HS-27A (cell line): Measurements from ENCODE around the gene AQP1.

Experiments used
- DNase-seq: peaks from one replicate; pipeline ENCODE4 v3.0.0-alpha.2; 2012; ENCODE audit warnings: low read depth, missing footprints

AQP1 gene

DNA sequence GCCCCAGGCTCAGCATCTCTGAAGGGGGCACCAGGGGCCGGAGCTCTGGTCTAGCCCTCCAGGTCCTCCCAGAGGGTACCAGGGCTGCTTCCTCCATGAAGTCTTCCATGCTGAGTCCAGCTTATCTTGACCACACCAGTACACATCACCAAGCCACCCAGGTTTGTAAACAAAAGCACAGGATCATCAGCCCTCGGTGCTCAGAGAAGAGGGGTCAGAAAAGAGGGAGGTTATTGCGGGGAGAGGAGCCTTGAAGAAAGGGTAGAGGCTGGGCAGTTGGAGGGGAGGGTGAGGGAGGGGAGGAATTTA is 23.9 kb downstream of the AQP1 start:
- DNase-seq = no peak

DNA sequence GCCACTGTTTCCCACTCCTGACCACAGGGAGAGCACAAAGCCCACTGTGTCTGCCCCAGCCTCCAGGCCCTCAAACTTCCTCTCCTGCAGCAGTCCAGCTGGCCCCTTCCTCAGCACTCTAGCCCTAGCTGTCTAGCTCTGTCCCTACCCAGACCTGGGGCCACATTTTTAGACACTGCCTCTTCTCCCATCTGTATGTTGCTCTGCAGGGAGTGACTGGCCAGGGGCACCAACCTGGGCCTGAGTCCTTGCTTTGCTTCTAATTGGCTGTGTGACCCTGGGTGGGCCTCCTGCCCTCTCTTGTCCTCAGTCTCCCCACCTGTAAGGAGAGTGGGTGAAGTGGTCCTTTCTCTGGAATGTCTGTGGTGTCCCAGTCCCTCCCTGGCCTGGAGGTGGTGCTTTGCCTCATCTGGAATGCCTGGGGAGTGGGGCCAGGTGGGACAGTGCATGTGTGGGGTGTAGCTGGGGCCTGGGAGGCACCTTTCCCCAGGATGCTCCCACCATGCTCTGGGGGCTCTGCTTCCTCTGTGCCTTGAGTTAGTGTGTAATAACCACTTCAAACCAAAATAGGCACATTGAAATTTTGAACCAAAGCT is 25.1 kb downstream of the AQP1 start:
- DNase-seq = no peak

- no peak for DNase-seq
Observed at GRCh38 chr7:30937416-30937815, 25.8 kb downstream of the AQP1 start.

- peak; percentile 17 for DNase-seq
Observed at GRCh38 chr7:30938435-30939316, 27.0 kb downstream of the AQP1 start.

GRCh38 chr7:30941582-30942323 is 30.1 kb downstream of the AQP1 start:
- no peak for DNase-seq

DNA sequence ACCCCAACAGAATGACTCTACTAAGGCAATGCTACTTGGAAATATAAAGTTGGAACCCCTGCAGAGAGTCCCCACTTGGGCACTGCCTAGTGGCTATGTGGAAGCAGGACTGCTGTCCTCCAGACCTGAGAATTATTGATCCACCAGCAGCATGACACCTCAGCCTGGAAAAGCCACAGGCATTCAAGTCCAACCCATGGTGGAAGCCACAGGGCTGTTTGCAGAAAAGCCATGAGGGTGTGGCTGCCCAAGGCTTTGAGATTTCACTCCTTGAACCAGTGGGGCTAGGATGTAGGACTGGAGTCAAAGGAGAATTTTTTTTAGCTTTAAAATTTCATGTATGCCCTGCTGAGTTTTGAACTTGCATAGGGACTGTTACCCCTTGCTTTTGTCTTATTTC is 38.5 kb downstream of the AQP1 start:
- no peak for DNase-seq

DNA sequence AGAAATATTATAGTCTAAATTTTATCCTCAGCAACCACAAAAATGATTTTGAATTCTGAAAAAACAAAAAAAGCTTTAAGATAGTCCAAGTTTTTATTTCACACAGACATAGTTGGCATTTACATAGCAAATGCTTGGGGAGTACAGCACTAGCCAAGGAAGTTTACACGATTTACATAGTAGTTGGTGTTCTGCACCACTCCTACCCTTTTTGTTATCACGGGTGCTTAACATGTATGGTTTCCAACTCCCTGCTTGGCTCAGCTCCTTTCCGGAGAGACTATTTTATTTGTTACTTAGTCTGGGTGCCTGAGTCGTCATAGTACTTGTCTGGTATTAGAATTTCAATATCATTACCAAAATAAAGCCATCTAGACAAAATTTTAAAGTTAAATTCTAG is 43.3 kb downstream of the AQP1 start:
- DNase-seq = no peak

GRCh38 chr7:30956704-30957103 is 45.1 kb downstream of the AQP1 start:
- no peak for DNase-seq

DNA sequence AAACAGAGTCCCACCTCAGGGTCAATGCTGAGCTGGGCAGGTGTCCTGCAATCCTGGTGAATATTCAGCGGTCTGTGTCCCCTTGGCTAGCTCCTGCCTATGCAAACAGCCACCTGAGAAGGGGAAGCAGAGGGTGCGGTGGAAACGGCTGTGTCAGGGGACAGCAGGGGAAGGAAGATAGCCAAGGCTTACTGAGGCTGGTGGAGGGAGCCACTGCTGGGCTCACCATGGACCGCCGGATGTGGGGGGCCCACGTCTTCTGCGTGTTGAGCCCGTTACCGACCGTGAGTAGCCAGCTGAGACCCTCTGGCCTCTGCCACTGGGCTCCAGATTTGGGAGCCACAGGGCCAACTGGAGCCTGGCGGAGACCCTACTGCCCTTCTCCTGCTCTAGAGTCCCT is 52.2 kb downstream of the AQP1 start, which contains the start of gene GHRHR:
Gene GHRHR, plus strand, starts transcription at position 112 of the 400 bp plus-strand sequence. Its CDS starts 116 bp downstream, at position 228.
- no peak for DNase-seq

GRCh38 chr7:30965372-30965771 is 53.7 kb downstream of the AQP1 start:
- DNase-seq = no peak

- DNase-seq = no peak
Observed at GRCh38 chr7:30965883-30966282, 54.2 kb downstream of the AQP1 start.

DNA sequence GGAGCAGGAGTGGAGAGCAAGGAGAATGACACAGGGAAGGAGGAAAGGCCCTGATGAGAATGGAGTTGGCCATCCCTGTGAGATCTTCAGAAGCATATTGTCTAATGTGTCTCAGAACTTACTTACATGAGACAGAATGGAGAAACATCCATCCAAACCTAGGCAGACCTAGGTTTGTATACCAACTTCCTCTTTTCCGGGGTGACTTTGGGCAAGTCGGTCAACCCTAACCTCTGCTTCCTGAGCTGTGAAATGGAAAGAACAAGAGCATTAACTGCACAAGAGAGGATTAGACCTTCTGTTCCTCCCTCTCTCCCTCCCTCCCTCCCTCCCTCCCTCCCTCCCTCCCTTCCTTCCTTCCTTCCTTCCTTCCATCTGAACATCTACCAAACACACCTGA is 56.6 kb downstream of the AQP1 start:
- no peak for DNase-seq

- no peak for DNase-seq
Observed at GRCh38 chr7:30968747-30969603, 57.3 kb downstream of the AQP1 start.

- DNase-seq = no peak
Observed at GRCh38 chr7:30969604-30969970, 57.9 kb downstream of the AQP1 start.

- no peak for DNase-seq
Observed at GRCh38 chr7:30970074-30970473, 58.4 kb downstream of the AQP1 start.

DNA sequence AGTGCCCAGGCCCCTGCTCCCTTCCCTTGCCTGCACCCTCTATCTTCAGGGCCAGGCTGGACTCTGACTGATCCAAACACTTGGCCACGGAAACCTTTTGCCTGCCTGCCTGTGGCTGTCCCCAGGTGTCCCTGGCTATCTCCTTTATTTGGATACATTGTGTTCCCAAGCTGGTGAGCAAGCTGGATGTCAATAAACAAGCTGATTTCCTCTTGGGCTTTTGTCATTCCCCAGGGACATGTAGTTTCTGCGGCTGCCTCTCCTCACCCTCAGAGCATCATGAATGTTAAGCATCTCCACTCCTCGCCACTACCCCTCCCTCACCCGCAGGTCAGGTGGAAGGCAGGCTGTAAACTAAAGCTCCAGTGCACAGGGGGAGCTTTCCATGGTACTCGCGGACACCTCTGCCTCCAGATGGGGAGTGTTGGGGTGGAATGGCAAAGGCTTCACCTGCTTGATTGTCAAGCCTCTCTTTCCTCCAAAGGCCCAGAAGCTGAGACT is 59.0 kb downstream of the AQP1 start:
- no peak for DNase-seq

DNA sequence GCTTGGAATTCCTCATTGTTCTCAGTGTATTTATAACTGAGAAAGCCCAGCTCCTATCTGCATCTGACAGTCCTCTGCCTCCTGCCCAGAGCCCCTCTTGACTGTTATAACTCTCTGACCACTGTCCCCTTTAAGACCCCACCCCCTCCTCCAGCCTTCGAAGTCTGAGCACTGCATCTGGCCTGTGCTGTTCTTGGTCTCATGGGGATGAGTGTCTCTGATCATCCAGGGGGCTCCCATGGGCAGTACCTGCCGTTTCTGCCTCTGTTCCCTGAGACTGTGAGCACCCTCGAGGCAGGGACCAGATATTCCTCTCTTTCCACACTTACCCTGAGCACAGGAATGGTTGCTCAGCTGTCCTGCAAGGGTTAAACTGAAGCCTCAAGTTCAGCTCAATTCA is 59.8 kb downstream of the AQP1 start:
- no peak for DNase-seq

DNA sequence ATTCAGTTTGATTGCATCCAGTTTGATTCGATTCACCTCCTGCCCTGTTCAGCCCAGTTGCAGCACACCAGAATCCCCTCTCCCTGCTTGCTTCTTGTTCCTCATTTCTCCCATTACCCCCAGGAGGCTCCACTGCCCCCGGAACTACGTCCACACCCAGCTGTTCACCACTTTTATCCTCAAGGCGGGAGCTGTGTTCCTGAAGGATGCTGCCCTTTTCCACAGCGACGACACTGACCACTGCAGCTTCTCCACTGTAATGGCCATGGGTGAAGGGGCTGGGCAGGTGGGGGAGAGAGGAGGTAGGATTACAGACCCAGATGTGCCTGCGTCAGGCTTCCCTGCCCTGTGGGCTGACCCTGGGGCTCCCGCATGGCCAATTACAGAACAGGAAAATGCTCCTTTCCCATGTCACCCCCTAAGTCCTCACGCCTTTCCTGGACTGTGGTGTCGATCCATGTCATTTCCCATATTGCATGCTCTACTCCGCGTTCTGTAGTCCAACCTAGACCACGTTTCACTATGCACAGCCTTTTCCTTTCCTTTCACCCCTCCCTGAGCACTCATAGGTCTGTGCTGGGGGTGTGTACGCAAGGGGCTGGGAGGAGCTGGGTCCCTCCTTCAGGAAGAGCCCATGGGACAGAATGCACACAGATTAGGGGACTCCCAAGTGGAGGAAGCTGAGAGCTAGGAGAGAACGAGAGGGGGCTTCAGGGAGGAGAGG is 60.3 kb downstream of the AQP1 start:
- DNase-seq = no peak

DNA sequence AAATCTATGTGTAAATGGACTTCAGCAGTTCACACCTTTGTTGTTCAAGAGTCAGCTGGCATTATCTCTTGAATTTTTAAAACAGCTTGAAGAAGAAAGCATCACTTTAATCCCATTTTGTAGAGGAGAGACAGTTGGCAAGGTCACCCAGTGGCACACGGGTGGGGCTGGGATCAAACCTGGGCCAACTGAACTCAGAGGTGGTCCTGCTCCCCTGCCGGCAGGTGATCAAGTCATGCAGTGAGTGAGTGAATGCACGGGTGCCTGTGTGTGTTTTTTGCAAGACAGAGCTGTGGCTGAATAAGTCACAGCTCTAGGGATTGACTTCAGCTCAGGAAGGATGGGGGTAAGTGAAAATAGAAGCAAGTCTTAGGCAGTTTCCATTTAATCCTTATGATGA is 61.6 kb downstream of the AQP1 start:
- no peak for DNase-seq

DNA sequence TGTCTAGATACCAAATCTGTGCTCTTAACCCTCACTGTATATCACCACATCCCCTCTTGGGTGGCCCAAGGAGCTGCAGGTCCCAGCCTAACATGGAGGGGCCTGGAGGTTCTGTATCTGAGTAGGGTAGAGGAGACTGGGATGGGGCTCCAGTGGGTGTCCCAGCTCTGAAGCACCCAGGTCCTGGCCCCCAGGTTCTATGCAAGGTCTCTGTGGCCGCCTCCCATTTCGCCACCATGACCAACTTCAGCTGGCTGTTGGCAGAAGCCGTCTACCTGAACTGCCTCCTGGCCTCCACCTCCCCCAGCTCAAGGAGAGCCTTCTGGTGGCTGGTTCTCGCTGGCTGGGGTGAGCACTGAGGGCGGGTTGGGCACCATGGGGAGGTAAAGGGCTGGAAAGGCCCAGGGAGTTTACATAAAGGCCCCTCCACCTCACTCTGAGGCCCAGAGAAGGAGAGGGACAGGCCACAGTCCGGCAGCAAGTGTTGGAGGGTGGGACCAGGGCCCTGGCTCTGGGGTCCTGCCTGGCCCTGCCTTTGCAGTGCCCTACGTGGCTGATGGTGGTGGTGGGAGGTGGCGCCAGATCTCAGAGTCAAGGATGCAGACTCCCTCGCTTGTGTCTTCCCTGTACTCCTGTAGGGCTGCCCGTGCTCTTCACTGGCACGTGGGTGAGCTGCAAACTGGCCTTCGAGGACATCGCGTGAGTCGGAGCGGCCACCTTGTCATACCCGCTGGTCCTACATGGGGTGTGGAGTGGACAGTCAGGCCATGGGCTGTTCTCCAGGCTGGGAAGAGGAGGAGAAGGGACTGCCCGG is 62.3 kb downstream of the AQP1 start:
- DNase-seq = no peak
